Activated T-cell treated with anti-CD3 and anti-CD28 coated beads, Interleukin-2, amount 50 U/mL, for 1 hour (primary cell): ENCODE results near the gene DHCR24.

Experiments used
- DNase-seq: peaks from one replicate; pipeline ENCODE4 v3.0.0-alpha.2; 2020

The DHCR24 gene

DNA sequence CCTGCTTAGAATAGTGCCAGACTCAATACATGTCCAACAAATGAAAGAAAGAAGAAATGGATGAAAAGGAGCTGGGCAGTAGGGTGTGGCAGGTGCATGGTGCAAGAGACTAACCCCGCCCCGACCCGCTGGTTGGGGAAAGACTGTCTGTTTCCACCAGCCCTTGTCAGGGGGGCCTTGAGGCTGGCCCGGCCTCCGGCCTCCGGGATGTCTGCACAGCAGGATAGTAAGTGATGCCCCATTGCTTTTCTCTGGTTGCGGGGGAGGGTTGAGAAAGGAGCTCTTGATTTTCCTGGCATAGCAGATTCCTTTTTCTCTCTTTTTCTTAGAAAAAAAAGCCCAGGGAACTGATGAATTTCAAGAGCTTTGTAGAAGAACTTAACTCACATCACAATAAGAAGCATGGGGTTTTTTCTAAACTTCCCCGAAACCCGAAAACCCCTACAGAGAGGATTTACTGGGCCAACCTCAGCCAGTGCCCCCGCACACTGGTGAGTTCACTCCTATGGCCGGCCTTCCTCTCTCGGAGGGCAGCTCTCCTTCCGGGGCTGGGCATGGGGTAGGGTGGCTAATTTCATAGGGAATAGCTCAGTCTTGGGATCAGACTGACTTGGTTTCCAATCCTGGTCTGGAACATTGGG is 73.4 kb downstream of the DHCR24 start:
- no peak for DNase-seq

DNA sequence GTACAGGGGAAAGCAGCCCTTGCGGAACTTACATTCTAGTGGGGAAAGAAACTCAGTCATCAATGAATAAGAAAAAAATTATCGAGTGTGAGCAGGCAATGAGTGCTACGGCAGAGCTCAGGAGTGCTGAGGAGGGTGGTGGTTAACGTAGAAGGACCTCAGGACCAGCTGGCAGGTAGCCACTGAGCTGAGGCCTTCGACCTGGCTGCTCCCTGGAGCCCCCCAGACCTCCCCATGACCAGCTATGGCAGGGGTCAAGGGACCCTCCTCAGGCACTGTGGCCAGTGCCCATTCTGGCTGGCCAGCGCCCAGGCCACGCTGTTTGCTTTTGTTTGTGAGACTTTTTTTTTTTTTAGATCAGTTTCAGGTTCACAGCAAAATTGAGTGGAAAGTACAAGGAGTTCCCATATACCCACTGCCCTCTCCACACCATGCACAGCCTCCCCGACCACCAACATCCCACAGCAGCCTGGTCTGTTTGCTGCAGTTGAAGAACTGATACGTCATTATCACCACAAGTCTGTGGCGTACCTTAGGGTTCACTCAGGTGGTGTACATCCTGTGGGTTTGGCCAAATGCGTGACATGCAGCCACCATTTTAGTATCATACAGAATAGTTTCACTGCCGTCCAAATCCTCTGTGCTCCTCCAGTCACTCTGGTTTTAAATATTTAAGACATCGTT is 74.1 kb downstream of the DHCR24 start:
- DNase-seq = no peak

DNA sequence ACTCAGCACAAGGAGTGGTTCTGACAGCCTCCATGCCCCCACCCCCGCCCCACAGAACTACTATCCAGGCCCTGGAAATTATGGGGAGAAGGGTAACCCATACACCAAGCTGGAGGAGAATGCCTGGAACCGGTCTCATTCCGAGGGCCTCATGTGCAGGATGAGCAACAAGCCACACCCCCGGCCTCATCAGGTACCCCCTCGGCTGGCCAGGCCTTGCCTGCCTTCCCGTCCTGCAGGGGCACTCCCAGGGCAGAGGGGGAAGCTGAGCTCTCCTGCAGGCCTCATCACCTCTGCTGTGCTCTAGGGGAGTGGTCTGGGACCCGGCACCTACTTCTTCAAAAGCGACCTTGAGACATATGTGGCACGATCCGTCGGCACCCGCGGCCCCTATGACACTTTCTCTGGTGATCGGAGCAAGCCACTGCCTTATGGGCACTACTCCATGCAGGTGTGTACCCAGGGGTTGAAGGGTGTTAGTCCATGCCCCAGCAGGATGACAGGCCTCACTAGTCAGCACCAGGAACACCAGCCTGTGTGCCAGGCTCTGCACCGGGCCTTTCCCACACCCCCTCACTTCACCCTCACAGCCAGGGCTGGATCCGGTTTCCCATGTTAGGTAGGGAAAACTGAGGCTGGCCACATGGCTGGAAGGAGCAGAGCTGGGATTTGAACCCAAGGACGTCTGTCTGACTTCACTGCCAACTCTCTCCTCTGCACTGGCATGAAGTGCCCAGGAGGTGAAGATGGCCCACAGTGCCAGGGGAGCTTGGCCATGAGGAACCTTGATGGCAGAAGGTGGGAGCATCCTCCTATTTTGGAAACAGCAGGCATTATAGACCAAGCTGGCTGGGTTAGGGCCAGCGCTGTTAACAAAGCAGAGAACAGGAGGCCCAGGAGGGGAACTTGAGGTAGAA is 75.0 kb downstream of the DHCR24 start:
- DNase-seq = no peak

DNA sequence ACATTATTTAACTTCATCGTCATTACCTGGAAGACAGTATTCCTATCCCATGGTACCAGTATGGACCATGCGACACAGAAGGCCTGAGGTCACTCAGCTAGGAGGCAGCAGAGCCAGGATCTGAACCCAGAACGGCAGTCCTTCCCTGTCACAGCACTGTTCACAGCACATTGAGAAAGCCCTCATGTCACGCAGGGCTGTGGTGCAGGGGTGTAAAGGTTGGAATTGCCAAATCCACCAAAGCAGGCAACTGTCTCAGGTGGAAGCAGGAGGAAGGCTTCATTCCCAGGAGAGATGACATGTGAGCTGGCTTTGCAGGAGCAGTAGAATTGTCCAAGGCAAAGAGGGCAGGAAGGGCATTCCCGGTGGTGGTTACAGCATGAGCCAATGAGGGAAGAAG is 75.9 kb downstream of the DHCR24 start:
- DNase-seq = no peak

DNA sequence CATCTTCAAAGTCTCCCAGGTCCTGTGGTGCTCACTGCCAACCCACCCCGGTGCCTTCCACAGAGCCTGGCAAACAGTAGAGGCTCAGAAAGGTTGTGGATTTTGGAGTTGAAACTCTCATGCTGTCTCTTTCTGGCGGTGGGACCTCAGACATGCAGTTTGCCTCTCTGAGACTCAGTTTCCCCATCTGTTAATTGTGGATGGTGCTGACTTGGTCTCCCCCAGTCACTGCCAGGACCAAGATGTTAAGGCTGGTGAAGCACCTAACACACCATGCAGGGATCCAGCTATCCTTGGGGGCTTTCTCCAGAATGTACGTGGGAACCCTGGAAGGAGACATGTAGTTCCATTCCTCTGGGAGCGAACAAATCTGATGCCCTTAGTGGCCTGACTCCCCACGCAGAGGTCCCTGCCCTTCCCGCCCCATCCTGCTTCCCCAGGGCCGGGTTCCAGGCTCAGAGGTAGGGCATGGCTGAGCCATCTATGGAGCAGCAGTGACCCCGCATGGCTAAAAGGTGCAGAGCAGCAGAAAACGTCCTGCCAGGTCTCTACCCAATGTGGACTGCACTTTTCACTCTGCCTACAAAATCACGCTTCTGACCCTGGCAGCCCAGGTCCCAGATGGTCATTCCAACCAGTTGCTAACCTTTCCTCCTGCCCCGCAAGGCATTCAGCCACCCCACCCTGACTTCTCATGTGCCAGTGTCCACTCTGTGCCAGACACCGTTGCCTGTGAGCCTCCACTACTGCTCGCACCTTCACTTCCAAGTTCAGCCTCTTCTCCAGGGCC is 76.6 kb downstream of the DHCR24 start:
- DNase-seq = peak; percentile 75

DNA sequence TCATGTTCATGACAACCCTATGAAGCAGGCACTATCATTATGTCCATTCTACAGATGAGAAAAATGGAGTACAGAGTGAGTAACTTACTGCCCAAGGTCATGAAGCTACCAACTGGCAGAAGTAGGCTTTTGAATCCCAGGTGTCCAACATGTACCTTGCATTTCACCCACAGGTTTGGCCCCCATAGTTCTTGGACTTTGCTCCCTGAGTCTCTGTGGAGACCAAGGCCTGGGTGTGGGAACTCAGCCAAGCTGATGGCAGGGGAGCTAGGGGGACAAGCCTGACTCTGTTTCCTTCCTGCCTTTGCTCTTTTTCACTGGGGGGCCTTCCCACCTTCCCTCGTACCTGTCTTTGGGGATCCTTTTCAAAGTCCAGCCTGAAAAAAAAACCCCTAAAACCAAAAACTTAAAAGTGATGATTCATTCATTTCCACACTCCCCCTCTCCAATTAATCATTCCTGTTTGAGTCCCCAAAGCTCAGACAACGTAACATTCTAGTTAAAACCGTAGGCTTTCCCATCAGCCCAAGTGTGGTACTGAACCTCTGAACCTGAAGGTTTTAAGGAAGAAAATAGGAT is 77.4 kb downstream of the DHCR24 start:
- DNase-seq = no peak

DNA sequence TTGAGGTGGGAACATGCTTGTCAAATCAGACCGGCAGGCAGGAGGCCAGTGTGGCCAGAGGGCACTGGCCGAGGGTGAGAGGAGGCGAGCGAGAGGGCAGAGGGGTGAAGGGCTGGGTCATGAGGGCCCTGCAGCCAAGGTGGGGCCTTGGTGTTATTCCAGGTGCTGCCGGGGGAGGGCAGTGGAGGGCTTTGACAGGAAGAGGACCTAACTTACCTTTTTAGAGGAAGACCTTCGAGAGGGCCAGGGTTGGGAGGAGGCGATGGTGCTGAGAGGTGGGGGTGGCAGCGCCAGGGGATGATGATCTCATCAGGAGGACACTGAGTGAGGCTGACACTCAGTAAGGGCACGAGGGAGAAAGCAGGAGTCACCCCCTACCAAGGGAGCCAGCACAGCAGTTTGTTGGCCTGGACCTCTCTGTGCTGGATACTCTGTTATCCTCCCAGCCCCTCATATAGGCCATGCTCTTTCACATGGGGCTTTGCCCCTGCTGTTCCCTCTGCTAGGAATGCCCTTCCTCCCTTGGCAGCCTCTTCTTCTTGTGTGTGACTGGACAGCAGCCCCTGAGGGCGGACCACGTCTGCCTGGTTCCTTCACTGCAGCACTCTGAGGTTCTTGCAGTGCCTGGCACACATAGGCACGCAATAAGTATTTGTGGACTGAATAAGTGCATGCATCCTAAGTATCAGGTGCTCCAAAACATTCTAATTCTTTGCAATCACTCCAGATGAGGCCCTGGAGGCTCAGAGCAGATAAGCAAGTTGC is 78.4 kb downstream of the DHCR24 start:
- no peak for DNase-seq

DNA sequence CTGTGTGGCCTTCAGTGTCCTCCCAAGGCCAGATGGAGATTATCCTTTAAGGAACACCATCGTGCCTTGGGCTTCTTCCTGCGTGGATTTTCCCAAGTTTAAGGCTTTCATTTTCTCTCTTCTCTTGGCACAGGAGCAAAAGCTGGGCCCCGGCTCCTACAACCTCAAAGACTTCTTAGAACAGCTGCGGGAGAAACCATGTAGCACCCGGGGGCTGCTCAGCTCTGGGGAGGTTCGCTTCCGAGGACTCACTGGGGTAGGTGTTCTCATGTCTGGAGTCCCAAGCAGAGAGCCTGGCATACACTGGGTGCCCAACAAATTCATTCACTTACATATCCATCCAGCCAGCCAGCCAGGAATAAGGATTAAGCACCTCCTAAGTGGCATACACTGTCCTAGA is 79.2 kb downstream of the DHCR24 start:
- no peak for DNase-seq

DNA sequence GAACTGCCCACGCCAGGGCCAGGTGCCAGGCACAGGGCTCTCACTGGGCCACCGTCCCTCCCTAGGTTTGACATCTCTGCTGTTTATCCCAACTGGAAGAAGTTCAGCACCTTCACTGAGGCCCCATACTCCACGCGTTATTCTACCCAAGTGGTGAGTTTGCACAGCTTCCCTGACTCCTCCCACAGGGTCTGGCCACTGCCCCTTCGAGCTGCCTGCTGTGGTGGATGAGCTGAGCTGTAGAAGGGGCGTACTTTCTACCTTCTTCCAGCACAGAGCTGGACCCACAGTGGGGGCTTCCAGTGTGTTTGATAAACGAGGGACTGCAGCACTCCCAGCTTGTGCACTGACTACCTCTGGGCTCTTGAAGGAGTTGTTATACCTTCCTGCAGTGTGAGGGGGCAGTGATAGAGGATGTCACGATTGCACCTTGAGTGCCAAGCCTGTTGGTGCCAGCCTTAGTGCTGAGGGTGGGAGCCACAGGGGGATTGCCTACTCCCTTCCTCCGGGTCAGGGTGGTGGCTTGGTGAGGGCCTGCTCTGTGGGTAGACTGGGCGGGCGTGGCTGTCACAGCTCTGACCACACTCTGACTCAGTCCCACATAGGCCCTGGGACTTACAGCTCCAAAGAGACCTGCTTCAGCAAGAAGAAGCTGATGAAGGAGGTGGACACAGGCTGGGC is 79.9 kb downstream of the DHCR24 start:
- no peak for DNase-seq

DNA sequence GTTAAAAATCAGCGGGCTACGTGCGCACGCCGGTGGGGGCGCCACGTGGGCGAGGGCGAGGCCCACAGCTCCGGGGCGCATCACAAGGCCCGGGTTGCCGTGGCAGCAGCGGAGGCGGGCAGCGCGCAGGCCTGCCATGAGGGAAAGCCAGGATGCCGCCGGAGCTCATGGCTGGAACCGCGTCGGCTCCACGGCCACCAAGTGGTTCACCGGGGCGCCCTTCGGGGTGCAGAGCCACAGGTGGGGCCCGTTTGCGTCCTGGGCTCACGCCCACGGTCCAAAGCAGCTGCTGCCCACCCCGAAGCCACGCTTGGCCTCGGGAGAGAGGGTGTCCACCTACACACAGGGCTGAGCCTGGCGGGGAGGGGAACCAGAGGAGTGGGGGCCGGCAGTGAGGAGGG is 81.0 kb downstream of the DHCR24 start:
- no peak for DNase-seq

DNA sequence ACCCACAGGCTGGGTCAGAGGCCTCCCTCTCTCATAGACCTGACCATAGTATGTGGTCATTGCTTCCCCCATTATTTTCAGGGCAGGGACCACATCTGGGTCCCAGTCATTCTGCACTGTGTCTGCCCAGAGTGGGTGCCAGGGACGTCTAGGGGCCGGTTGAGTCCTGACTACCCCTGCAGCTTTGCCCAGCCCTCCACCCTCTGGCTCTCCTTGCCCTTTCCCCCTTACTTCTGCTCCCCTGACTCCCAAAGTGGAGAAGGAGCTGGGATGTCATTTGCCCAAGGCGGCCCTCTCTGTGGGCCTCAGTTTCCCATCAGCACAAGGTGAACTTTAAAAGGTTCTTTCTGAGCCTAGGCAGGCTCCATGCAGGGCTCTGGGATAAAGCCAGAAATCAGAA is 81.5 kb downstream of the DHCR24 start:
- no peak for DNase-seq

DNA sequence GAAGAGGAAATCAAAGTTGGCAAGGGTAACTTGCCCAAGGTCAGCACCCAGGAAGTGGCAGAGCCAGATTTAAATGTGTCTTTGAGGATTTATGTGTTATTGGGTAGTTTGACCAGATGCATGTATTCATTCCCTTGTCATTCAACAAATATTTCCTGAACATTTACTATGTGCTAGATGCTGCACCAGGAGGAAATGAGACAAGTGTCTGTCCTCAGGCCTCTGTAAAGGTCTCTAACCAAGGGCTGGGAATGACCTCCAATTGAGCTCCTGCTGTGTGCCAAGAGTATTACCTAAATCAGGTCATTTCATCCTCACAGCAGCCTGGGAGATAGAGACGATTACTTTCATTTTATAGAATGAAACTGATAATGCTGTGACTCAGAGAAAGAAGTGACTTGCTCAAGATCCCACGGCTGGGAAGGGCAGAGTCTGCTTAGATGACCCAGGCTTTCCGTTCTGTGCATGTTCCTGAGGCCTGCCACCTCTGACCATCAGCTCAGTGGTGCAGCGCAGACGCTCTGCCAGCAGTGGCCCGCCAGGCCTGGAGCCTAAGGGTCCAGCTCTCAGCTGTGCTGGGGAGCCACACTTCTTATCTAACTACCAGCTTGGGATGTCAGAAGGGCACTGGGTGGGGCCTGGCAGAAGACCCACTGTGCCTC is 82.4 kb downstream of the DHCR24 start:
- no peak for DNase-seq

DNA sequence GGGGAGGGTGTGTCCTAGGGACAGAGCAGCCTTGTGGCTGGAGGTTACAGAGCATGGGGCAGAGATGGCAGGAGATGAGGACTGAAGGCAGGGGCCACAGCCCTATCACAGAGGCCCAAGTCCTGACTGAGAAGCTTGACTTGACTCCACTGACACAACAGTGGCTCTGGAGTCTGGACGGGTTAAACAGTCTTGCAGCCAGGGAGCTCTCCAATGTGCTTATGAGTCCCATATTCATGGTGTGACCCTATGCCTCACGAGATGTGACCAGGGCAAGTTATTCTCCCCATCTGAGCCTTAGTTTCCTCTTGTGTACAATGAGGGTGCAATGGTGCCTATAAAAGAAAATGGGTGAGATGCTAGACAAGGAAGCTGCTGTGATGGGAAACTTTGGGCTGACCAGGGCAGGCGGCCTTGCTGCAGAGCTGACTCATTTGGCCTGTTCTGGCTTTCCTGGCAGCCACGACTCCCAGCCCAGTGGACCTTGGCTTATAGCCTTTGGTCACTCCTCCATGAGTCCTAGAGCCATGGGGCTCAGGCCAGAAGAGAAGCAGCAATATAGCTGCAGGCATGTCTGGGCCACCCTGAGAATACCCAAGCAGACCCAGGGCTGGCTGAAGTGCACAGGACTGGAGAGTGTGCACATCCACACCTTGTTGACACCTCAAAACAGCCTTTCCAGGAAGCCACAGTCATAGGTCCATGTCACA is 83.1 kb downstream of the DHCR24 start:
- DNase-seq = no peak

DNA sequence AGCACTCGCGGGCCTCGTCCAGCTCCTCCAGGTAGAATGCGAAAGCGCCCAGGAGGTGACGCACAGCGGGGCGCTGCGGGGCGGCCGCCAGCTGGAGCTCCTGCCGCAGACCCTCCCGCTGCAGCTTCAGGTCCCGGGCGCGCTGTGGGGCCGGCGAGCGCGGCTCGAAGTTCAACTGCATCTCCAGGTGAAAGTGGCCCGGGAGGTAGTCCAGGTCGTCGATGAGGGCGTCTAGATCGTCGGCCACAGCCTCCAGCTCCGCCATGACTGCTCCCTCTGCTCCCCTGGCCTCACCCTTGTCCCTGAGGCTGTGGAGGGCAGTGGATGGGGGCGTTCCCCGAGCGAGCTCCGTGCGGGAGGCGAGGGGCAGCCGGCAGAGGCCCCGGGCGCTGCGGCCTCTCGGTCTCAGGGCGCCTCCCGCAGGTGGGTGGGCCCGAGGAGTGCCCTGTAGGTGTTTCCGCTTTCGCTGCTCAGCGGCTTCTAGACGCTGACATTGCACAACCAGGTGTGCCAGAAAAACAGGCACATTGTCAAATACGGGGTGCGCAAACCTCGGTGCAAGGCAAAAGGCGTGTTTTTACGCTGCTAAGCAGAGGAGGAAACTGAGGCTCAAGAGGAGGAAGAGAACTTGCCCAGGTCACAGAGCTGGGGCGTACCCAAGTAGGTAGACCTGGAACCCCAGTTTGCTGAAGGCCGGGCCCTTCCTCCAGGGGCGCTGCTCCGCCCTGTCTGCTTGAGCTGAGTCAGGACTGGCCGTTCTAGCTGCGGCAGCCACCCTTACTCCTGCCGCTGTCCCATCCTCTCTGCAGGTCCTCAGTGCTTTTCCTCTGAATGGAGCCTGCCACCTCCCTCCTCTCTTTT is 85.9 kb downstream of the DHCR24 start, which contains the start of gene TTC22:
Gene TTC22, minus strand, starts transcription at position 425 of the 861 bp plus-strand sequence. Its CDS starts 160 bp downstream, at position 265.
- peak; percentile 78 for DNase-seq

DNA sequence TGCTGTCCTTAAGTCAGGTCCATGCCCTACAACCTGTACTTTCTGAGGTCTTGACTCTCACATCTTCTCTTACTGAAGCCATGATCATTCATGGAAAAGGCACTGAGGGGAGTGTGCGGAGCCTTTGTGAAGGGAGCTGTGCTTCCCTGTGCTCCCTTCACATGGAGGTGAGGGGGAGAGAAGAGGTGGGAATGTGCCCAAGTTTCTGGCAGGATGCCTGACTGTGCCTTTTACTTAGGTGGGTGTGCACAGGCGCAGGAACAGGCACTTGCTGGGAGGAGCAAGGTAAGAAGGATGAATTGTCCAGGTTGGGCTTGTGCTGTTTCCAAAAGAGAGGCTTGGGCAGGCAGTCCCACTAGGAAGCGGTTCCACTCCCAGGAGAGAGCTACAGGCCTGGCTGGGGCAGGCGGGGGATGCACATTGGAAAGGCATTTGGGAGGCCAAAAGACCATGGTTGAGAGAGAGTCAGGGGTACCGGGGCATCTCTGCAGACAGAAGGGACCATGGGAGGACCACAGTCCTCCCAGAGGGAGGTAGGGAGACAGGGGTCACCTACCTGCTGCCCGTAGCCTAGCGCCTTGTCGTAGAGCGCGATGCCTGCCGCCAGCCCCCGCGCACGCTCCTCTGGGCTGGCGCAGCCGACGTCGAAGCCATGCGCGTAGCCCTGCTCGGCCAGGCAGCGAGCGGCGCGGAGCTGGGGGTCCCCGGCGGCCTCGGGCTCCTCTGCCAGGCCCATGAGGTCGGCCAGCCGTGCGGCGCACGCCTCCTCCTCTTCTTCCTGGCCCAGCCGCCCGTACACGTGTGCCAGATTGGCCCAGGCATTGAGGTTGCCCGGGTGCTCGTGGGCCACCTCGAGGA is 86.7 kb downstream of the DHCR24 start:
- no peak for DNase-seq
